ENCODE results near the gene DNAJC24. TPM values are rescaled to one million over a fixed set of nuclear protein-coding genes. Genes with fewer than 3 reads are reported as not detected.

DNAJC24 gene
- total RNA-seq, 1 donor = 20.0 TPM

DNA sequence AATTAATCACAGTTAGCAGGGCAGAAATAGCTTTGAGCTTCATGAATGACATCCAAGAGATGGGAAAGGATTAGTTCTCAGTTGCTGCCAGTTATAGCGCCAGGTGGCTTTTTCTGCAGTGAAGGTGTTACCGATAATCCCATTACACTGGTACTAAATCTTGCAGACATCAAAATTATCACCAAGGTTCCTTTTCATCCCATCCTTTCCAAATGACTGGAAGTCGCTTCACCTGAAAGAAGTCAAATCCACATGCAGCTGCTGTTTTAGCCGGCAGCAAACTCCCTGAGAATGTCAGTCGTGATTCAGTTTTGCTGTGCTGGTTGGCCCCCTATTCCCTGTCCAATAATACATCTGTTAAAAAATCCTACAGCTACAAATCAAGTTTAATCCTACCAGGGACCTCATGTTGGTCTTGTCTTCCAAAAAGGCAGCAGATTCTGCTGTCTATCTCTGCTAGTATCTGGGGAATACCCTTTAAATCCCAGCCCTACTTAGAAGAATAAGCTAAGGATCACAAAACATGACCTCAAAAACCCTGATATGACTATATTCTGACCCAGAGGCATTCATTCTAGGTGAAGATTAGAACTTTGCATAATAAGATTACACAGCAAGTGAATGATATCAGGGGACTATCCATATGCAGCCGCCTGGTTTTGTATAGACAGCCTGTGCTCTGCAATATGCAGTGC lies 108.0 kb downstream of the DNAJC24 start:
- TF ChIP-seq, protein P1, sequence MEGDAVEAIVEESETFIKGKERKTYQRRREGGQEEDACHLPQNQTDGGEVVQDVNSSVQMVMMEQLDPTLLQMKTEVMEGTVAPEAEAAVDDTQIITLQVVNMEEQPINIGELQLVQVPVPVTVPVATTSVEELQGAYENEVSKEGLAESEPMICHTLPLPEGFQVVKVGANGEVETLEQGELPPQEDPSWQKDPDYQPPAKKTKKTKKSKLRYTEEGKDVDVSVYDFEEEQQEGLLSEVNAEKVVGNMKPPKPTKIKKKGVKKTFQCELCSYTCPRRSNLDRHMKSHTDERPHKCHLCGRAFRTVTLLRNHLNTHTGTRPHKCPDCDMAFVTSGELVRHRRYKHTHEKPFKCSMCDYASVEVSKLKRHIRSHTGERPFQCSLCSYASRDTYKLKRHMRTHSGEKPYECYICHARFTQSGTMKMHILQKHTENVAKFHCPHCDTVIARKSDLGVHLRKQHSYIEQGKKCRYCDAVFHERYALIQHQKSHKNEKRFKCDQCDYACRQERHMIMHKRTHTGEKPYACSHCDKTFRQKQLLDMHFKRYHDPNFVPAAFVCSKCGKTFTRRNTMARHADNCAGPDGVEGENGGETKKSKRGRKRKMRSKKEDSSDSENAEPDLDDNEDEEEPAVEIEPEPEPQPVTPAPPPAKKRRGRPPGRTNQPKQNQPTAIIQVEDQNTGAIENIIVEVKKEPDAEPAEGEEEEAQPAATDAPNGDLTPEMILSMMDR (IDR thresholded peaks at IDR 0.05; ENCODE audit: insufficient read depth, low read length) = no peak
- no peak overlapping the region for H3K4me3 ChIP-seq (ENCODE audit: low read depth, low read length)
- no peak for DNase-seq (ENCODE audit: low read depth)

DNA sequence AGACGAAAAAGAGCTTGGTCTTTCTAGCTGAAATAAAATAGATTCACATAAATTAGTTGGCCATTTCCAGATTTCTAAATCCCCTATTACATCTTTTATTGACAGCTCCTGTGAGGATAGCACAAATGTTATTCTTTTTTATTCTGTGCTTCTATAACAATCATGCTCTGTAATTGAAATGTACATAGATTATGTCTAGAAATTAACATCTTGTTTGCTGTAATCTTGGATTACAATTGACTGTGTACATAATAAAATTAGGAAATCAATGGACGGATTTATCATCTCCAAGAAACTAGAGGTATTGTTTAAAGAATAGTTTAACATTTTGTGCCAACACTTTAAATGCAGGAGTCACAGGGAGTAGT lies 108.5 kb downstream of the DNAJC24 start:
- H3K4me3 ChIP-seq (ENCODE audit: low read depth, low read length) = no peak overlapping the region
- TF ChIP-seq, protein P1 (IDR thresholded peaks at IDR 0.05; ENCODE audit: insufficient read depth, low read length) = no peak
- DNase-seq (ENCODE audit: low read depth) = no peak

DNA sequence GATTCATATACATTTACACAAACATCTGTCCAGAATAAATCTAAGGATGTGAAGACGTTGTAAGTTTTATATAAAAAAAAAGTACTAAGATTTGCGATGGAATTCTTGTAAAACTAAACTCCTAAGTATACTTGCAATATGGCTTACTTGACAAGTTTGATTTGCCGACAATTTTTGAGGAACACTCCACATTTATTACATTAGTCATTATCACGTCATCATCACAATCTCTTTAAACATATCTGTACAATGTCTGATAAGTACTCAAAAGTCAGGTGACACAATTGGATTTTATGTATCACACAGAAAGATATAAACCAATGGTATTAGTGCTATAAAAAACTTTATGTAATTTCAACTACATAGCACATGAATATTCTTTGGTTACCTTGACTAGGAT lies 109.4 kb downstream of the DNAJC24 start:
- TF ChIP-seq, protein P1 (IDR thresholded peaks at IDR 0.05; ENCODE audit: insufficient read depth, low read length) = no peak
- H3K4me3 ChIP-seq (ENCODE audit: low read depth, low read length) = no peak overlapping the region
- DNase-seq (ENCODE audit: low read depth) = no peak

DNA sequence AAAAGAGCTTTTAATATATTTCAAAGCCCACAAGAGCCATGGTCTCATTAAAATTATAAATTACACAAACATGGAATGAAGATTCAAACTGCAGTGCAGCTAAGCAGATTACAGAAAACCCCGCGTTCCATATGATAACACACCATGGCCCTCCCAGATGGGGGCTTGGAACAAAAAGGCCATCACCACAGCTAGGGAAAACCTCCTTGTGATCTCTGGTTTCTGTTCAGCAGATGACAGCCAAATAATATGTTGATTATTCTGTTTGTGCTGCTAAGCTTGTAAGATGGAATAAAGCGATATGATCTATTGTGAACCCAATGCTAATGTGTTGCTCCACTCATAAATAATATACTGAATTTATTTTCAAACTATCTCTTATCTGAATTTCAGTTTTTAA lies 111.3 kb downstream of the DNAJC24 start:
- no peak overlapping the region for H3K4me3 ChIP-seq (ENCODE audit: low read depth, low read length)
- DNase-seq (ENCODE audit: low read depth) = no peak
- TF ChIP-seq, protein P1 (IDR thresholded peaks at IDR 0.05; ENCODE audit: insufficient read depth, low read length) = no peak

Other genes with a start within 250 kb of the DNAJC24 start
- 0.18 and 3.2 TPM in 2 replicates for gene DCDC1, start 121 bp upstream of the DNAJC24 start, total RNA-seq (ENCODE audit: low replicate concordance)
- gene IMMP1L, start 139.8 kb downstream of the DNAJC24 start, total RNA-seq (ENCODE audit: low replicate concordance) = 11.4 and 13.5 TPM in 2 replicates
- 4.3 and 23.0 TPM in 2 replicates for gene ELP4, start 139.9 kb downstream of the DNAJC24 start, total RNA-seq (ENCODE audit: low replicate concordance)